ENCODE measurements around the gene PF4V1.

DNA sequence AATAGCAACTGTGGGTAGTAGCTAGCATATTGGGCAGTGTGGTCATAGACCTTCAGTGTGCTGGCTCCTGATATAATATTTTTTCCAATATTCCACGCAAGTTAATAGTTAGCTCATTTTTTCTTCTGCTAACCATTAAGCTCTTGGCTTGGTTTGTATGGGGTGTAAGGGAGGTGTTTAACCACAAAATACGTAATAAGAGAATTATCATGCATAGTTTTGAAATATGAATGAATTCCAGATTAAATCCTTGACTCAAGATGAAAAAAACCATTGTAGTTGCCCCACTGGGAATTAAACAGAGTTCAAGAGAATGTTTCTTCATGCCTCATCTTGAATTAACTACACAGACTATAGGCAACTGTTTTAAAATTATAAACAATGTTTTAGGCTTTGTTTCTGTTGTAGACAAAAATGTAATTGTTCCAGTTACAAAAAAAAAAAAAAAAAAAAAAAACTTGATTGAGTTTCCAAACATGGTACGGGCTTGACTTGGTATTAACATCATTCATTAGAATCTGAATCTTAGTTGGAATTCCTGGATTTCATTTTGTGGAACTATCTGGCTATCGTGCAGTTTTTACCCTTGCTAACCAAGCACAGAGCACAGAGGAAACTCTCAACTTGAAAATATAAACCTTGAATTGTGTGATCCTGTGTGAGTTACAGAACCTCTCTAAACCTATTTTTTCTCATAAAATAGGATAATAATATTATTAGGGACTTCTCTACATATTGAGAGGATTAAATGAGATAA is 44.5 kb downstream of the PF4V1 start:
- TF ChIP-seq, protein P1, sequence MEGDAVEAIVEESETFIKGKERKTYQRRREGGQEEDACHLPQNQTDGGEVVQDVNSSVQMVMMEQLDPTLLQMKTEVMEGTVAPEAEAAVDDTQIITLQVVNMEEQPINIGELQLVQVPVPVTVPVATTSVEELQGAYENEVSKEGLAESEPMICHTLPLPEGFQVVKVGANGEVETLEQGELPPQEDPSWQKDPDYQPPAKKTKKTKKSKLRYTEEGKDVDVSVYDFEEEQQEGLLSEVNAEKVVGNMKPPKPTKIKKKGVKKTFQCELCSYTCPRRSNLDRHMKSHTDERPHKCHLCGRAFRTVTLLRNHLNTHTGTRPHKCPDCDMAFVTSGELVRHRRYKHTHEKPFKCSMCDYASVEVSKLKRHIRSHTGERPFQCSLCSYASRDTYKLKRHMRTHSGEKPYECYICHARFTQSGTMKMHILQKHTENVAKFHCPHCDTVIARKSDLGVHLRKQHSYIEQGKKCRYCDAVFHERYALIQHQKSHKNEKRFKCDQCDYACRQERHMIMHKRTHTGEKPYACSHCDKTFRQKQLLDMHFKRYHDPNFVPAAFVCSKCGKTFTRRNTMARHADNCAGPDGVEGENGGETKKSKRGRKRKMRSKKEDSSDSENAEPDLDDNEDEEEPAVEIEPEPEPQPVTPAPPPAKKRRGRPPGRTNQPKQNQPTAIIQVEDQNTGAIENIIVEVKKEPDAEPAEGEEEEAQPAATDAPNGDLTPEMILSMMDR (IDR thresholded peaks at IDR 0.05; ENCODE audit: low read length) = no peak
- no peak for TF ChIP-seq EZH2 (IDR thresholded peaks at IDR 0.05; ENCODE audit: borderline replicate concordance, low read length)
